NT2/D1 (cell line): ENCODE data around the gene GAA.

ENCODE experiments used
- SUZ12 ChIP-seq: IDR thresholded peaks from 2 replicates; pipeline ENCODE4 v1.6.1; 2011; ENCODE audit not compliant: insufficient read length, insufficient read depth; ENCODE audit errors: extremely low read depth
- YY1 ChIP-seq: IDR thresholded peaks from 2 replicates; pipeline ENCODE4 v1.6.1; 2011; ENCODE audit not compliant: insufficient read length, insufficient read depth
- ZNF274 ChIP-seq: IDR thresholded peaks from 2 replicates; pipeline ENCODE4 v1.6.1; 2011; ENCODE audit warnings: mild to moderate bottlenecking, low read depth, low read length

DNA sequence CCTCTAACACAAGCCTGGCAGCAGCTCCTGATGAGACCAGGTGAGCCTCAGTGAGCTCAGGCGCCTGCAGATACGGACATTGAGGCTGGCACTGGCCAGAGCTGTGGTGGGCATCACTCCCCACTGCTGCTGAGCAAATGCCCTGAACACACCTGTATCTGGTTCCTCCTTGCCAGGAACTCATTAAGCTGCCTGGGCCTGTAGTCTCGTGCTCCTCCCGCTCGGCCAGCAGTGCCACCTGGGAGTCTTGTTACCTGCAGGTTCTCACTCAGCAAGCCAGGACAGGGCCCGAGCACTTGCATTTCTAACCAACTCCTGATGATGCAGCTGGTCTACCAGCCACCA lies 32.2 kb downstream of the GAA start:
- TF ChIP-seq YY1 (no peak), ZNF274 (no peak), SUZ12 (no peak)
